Measurements from ENCODE around the gene STK31. TPM values are rescaled to one million over a fixed set of nuclear protein-coding genes. Genes with fewer than 3 reads are reported as not detected.

STK31 gene, protein sequence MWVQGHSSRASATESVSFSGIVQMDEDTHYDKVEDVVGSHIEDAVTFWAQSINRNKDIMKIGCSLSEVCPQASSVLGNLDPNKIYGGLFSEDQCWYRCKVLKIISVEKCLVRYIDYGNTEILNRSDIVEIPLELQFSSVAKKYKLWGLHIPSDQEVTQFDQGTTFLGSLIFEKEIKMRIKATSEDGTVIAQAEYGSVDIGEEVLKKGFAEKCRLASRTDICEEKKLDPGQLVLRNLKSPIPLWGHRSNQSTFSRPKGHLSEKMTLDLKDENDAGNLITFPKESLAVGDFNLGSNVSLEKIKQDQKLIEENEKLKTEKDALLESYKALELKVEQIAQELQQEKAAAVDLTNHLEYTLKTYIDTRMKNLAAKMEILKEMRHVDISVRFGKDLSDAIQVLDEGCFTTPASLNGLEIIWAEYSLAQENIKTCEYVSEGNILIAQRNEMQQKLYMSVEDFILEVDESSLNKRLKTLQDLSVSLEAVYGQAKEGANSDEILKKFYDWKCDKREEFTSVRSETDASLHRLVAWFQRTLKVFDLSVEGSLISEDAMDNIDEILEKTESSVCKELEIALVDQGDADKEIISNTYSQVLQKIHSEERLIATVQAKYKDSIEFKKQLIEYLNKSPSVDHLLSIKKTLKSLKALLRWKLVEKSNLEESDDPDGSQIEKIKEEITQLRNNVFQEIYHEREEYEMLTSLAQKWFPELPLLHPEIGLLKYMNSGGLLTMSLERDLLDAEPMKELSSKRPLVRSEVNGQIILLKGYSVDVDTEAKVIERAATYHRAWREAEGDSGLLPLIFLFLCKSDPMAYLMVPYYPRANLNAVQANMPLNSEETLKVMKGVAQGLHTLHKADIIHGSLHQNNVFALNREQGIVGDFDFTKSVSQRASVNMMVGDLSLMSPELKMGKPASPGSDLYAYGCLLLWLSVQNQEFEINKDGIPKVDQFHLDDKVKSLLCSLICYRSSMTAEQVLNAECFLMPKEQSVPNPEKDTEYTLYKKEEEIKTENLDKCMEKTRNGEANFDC
- total RNA-seq (0.10 and 2.6 TPM in 2 replicates), polyA plus RNA-seq (0.06 and 0.33 TPM in 2 replicates)

GRCh38 chr7:23710000-23710399 lies at the start of gene STK31:
TSS of gene STK31 (plus strand) at chr7:23710219. CDS start at chr7:23710286, 67 bp downstream.
- Histone ChIP-seq H3K9me3 (ENCODE audit: low read depth) (peaks cover 11% of the 10 kb centered on the region), H3K4me3 (no peak within 1 kb of the TSS), H3K79me2 (no peaks in the 10 kb centered on the region), H3K36me3 (replicated peaks; ENCODE audit: insufficient read depth, low read depth) (no peaks in the 10 kb centered on the region), H3K27ac (peak within 1 kb of the TSS; percentile 46), H2AFZ (no peak within 1 kb of the TSS), H3K9me2 (replicated peaks; ENCODE audit: insufficient read depth) (no peaks in the 10 kb centered on the region), H3K4me2 (peak within 1 kb of the TSS; percentile 49), H4K20me1 (ENCODE audit: insufficient read depth, poor library complexity, severe bottlenecking) (no peaks in the 10 kb centered on the region), H3K4me1 (ENCODE audit: insufficient read depth) (no peaks in the 10 kb centered on the region), H3K27me3 (no peaks in the 10 kb centered on the region)
- TF ChIP-seq, protein P1, sequence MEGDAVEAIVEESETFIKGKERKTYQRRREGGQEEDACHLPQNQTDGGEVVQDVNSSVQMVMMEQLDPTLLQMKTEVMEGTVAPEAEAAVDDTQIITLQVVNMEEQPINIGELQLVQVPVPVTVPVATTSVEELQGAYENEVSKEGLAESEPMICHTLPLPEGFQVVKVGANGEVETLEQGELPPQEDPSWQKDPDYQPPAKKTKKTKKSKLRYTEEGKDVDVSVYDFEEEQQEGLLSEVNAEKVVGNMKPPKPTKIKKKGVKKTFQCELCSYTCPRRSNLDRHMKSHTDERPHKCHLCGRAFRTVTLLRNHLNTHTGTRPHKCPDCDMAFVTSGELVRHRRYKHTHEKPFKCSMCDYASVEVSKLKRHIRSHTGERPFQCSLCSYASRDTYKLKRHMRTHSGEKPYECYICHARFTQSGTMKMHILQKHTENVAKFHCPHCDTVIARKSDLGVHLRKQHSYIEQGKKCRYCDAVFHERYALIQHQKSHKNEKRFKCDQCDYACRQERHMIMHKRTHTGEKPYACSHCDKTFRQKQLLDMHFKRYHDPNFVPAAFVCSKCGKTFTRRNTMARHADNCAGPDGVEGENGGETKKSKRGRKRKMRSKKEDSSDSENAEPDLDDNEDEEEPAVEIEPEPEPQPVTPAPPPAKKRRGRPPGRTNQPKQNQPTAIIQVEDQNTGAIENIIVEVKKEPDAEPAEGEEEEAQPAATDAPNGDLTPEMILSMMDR (IDR thresholded peaks at IDR 0.05; ENCODE audit: poor library complexity), result no peak
- TF ChIP-seq EZH2phosphoT487 (IDR thresholded peaks at IDR 0.05; ENCODE audit: low read depth, severe bottlenecking, unreplicated experiment) (no peak), EZH2 (IDR thresholded peaks at IDR 0.05; ENCODE audit: borderline replicate concordance) (no peak)
- no peak for DNase-seq (ENCODE audit: low spot score)
- WGBS (ENCODE audit: low lambda C conversion rate, missing lambda C conversion rate), result 96% methylated on average over 32 of the region's 33 CpGs

DNA sequence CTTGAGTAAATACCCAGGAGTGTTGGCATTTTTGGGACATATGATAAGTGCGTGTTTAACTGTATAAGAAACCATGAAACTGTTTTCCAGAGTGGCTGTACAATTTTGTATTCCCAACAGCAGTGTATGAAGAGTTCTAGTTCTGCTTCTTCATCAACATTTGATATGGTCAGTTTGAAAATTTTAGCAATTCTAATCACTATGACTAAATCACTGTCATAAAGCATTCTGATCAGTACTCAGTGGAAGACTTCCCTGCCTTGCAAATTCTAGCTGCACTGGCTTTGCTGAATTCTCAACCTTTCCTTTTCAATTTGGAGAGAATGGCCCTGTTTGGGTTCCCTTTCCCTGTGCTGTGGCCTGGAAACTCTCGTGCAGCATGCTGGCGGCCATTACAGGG lies 48.6 kb upstream of the STK31 start:
- no peak for DNase-seq (ENCODE audit: low spot score)
- Histone ChIP-seq H3K4me2 (no peak overlapping the region), H3K9me2 (replicated peaks; ENCODE audit: insufficient read depth) (no peaks in the 10 kb centered on the region), H3K9me3 (ENCODE audit: low read depth) (no peaks in the 10 kb centered on the region), H3K27ac (no peak overlapping the region), H3K79me2 (no peaks in the 10 kb centered on the region), H3K27me3 (no peaks in the 10 kb centered on the region), H3K4me3 (no peak overlapping the region), H3K36me3 (replicated peaks; ENCODE audit: insufficient read depth, low read depth) (no peaks in the 10 kb centered on the region), H2AFZ (no peak overlapping the region), H4K20me1 (ENCODE audit: insufficient read depth, poor library complexity, severe bottlenecking) (no peaks in the 10 kb centered on the region), H3K4me1 (ENCODE audit: insufficient read depth) (no peaks in the 10 kb centered on the region)
- TF ChIP-seq EZH2 (IDR thresholded peaks at IDR 0.05; ENCODE audit: borderline replicate concordance) (no peak), EZH2phosphoT487 (IDR thresholded peaks at IDR 0.05; ENCODE audit: low read depth, severe bottlenecking, unreplicated experiment) (no peak)
- TF ChIP-seq, protein P1 (IDR thresholded peaks at IDR 0.05; ENCODE audit: poor library complexity), result no peak
- 93% methylated on average over 3 of the region's 3 CpGs for WGBS (ENCODE audit: low lambda C conversion rate, missing lambda C conversion rate)

GRCh38 chr7:23662124-23662983 lies 47.7 kb upstream of the STK31 start:
- Histone ChIP-seq H3K9me2 (replicated peaks; ENCODE audit: insufficient read depth) (no peaks in the 10 kb centered on the region), H3K27me3 (no peaks in the 10 kb centered on the region), H3K4me1 (ENCODE audit: insufficient read depth) (no peaks in the 10 kb centered on the region), H3K4me3 (no peak overlapping the region), H3K79me2 (no peaks in the 10 kb centered on the region), H3K27ac (no peak overlapping the region), H3K36me3 (replicated peaks; ENCODE audit: insufficient read depth, low read depth) (no peaks in the 10 kb centered on the region), H3K9me3 (ENCODE audit: low read depth) (no peaks in the 10 kb centered on the region), H2AFZ (no peak overlapping the region), H3K4me2 (no peak overlapping the region), H4K20me1 (ENCODE audit: insufficient read depth, poor library complexity, severe bottlenecking) (no peaks in the 10 kb centered on the region)
- 74% methylated on average over 8 of the region's 8 CpGs for WGBS (ENCODE audit: low lambda C conversion rate, missing lambda C conversion rate)
- TF ChIP-seq EZH2 (IDR thresholded peaks at IDR 0.05; ENCODE audit: borderline replicate concordance), result no peak
- TF ChIP-seq, protein P1 (IDR thresholded peaks at IDR 0.05; ENCODE audit: poor library complexity), result no peak
- no peak for DNase-seq (ENCODE audit: low spot score)
